Measurements from ENCODE around the gene STXBP6. TPM values are rescaled to one million over a fixed set of nuclear protein-coding genes. Genes with fewer than 3 reads are reported as not detected.

Gene STXBP6
- total and polyA plus RNA-seq, 7 donors, result 7.1 to 32.8 (median 14.3) TPM

GRCh38 chr14:24984846-24985589 lies 64.9 kb downstream of the STXBP6 start:
- Histone ChIP-seq H3K9me3 (no peaks in the 10 kb centered on the region), H3K36me3 (no peaks in the 10 kb centered on the region), H3K4me3 (no peak overlapping the region), H3K4me1 (peaks cover 0 to 38% (median 36%) of the 10 kb centered on the region in 4 donors), H3K27me3 (no peaks in the 10 kb centered on the region), H3K27ac (peak overlapping the region in 3 of 4 donors; percentile 44 to 55 (median 51))
- TF ChIP-seq EP300 (IDR thresholded peaks at IDR 0.05) (no peak), POLR2AphosphoS5 (IDR thresholded peaks at IDR 0.05) (peak in 2 of 4 donors; percentile 11 to 23), CTCF (IDR thresholded peaks at IDR 0.05) (no peak), POLR2A (IDR thresholded peaks at IDR 0.05) (no peak)
- 19 to 46% methylated on average over 6 of the region's 6 CpGs for WGBS, 2 donors
- intact Hi-C loops (cut with DNase I), result no loop called here
- peak; percentile 78 for DNase-seq

GRCh38 chr14:24982472-24983155 lies 67.3 kb downstream of the STXBP6 start:
- intact Hi-C loops (cut with DNase I), result no loop called here
- Histone ChIP-seq H3K4me3 (no peak overlapping the region), H3K4me1 (peaks cover 0 to 36% (median 34%) of the 10 kb centered on the region in 4 donors), H3K27me3 (no peaks in the 10 kb centered on the region), H3K27ac (peak overlapping the region in 3 of 4 donors; percentile 20 to 53 (median 37)), H3K9me3 (no peaks in the 10 kb centered on the region), H3K36me3 (no peaks in the 10 kb centered on the region)
- peak in 1 of 4 donors; percentile 8 for TF ChIP-seq POLR2AphosphoS5 (IDR thresholded peaks at IDR 0.05)
- no peak for TF ChIP-seq EP300 (IDR thresholded peaks at IDR 0.05)
- TF ChIP-seq POLR2A (IDR thresholded peaks at IDR 0.05), result no peak
- 17 to 56% methylated on average over 6 of the region's 6 CpGs for WGBS, 2 donors
- no peak for DNase-seq

- no peak overlapping the region for H3K4me3 ChIP-seq
- no peak overlapping the region for H3K27ac ChIP-seq
- intact Hi-C loops (cut with DNase I), result no loop called here
- H3K36me3 ChIP-seq, result no peaks in the 10 kb centered on the region
- DNase-seq, result no peak
- TF ChIP-seq POLR2AphosphoS5 (IDR thresholded peaks at IDR 0.05), result no peak
- TF ChIP-seq CTCF (IDR thresholded peaks at IDR 0.05), result no peak
- TF ChIP-seq EP300 (IDR thresholded peaks at IDR 0.05), result no peak
- no peak for TF ChIP-seq POLR2A (IDR thresholded peaks at IDR 0.05)
- peaks cover 0 to 32% (median 28%) of the 10 kb centered on the region in 4 donors for H3K4me1 ChIP-seq
- no peaks in the 10 kb centered on the region for H3K9me3 ChIP-seq
- 31 to 70% methylated on average over 2 of the region's 2 CpGs for WGBS, 2 donors
- H3K27me3 ChIP-seq, result no peaks in the 10 kb centered on the region
Observed at GRCh38 chr14:24979725-24980239, 70.2 kb downstream of the STXBP6 start.

GRCh38 chr14:24978862-24979724 lies 70.9 kb downstream of the STXBP6 start:
- Histone ChIP-seq H3K4me1 (peaks cover 0 to 33% (median 30%) of the 10 kb centered on the region in 4 donors), H3K27me3 (no peaks in the 10 kb centered on the region), H3K4me3 (no peak overlapping the region), H3K9me3 (no peaks in the 10 kb centered on the region), H3K36me3 (no peaks in the 10 kb centered on the region), H3K27ac (no peak overlapping the region)
- 52 to 81% methylated on average over 2 of the region's 2 CpGs for WGBS, 2 donors
- TF ChIP-seq POLR2AphosphoS5 (IDR thresholded peaks at IDR 0.05), result no peak
- TF ChIP-seq EP300 (IDR thresholded peaks at IDR 0.05), result no peak
- TF ChIP-seq POLR2A (IDR thresholded peaks at IDR 0.05), result no peak
- no peak for TF ChIP-seq CTCF (IDR thresholded peaks at IDR 0.05)
- DNase-seq, result no peak
- intact Hi-C loops (cut with DNase I), result no loop called here
